Stimulated activated CD4-positive, alpha-beta T cell treated with anti-CD3 and anti-CD28 coated beads, Interleukin-2, amount 100 ng/mL, for 4 hours (primary cell): ENCODE results near the gene INO80D.
"Not testable (repeated sequence)": the region's sequence is repeated elsewhere in the genome, so short reads cannot be mapped to it uniquely, and the experiment has no call there.

Experiments
- DNase-seq: peaks from one replicate; pipeline ENCODE4 v3.0.0-alpha.2; 2020; ENCODE audit warnings: low read depth

Gene INO80D

DNA sequence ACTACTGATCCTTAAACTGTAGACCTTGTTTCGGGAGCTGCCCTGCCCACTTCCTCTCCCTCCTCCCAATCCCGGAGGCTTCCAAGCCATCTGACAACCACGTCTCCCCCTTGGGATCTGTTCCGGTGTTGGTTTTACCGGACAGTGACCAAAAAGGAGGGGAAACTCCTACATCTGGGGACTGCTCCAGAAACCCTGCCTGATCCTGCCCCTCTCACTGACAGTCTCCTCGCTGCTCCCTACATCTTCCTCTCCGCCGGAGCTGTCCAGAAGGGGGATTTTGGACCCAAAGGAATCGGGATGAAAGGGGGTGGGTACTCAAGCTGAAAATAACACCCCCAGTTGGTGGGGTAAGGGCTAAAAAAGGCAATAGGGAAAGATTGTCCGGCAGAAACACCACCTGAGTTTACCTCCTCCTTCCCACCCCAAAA, 1.5 kb downstream of the INO80D start:
- no peak for DNase-seq

DNA sequence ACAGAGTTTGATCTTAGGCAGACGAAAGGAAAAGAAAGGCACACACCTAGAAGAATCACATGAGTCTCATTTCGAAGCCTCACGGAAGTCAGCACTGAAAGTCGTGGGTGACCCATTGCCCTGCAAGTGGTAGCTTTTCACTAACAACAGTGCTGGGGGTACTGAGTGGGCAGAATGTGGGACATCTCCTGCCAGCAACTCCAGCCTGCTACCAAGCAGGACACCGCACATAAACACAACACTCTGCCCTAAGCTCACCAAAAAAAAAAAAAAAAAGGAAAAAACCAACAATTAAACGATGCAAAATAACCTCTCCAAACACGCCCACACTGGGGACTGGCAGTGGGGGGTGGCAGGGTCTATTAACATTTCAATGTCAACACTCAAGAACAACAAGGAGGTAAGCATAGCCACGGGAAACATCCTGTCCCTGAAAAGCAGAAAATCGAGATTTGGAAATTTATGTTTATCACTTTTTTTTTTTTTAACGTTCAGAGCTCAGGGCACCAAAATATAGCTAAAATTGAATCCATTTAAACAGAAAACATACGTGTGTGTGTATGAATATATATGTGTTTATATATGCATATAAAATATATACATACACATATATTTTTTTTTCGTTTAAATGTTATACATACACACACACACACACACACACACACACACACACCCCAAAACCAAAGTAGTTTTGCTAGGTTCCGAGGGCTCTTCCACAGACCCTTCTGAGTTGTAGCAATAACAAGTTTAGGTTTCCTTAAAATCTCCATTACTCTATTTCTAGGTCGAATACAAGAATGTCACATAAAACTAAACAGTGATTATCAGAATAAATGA, 2.2 kb downstream of the INO80D start:
- no peak for DNase-seq

DNA sequence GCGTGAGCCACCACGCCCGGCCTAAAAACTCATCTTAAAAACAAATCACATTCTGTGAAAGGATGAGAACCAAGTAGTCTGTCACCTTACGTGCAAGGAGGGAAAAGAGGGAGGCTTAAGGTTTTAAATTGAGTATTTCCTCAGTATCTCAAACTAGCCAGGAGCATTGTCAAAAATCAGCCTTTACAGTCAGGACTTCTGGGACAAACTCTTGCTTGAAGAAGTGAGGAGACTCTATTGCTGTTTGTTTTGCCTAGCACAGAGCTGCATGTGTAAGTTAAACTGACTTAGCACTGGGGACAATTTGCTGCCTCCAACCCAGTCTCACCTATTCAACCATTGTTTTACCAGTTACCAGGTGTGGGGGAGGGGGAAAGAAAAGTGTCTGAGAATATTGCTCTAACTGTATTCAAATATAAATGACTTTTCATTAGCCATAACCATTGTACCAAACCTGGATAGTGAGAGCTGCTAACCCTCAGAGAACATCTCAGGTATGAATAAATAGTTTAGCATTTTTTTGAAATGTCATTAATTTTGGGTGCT, 3.6 kb downstream of the INO80D start:
- DNase-seq: no peak

- no peak for DNase-seq
Observed at GRCh38 chr2:206080927-206081326, 5.0 kb downstream of the INO80D start.

GRCh38 chr2:206079699-206080465, 6.1 kb downstream of the INO80D start:
- DNase-seq: no peak

- DNase-seq: not testable (repeated sequence)
Observed at GRCh38 chr2:206077879-206078278, 8.1 kb downstream of the INO80D start.

DNA sequence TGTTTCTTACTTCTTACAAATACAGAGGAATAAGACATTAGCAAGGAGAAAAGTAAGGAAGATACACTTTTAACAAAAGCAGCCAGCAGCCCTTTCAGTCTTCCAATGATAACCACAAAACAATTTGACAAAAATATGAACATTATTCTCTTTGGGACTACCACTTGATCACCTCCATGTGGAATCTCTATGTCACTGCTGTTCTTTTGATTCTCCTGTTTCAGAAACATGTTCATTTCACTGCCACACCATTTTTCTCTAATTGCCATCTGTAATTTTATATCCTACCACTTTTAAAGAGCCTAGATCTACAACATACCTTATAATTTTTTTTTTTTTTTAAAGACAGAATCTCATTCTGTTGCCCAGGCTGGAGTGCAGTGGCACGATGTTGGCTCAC, 10.9 kb downstream of the INO80D start:
- no peak for DNase-seq

GRCh38 chr2:206071807-206072206, 14.2 kb downstream of the INO80D start:
- no peak for DNase-seq

- no peak for DNase-seq
Observed at GRCh38 chr2:206069417-206069816, 16.6 kb downstream of the INO80D start.

- no peak for DNase-seq
Observed at GRCh38 chr2:206068207-206068606, 17.8 kb downstream of the INO80D start.

GRCh38 chr2:206064077-206064476, 21.9 kb downstream of the INO80D start:
- DNase-seq: no peak

DNA sequence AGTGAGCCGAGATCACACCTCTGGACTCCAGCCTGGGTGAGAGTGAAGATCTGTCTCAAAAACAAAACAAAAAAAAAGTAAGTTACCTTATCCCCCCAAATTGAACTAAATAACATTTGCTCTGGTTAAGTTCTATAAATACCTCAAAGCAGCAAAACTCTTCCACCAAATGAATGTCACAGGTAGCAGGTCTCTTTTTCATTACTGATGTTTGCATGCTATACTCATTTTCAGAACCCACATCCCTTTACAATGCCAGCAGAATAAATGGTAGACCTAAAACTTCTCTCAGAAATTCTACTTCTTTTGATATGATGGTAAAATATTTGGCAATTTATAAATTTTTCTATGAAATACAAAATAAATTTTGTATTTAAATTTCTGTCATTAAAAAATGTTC, 22.3 kb downstream of the INO80D start:
- no peak for DNase-seq

DNA sequence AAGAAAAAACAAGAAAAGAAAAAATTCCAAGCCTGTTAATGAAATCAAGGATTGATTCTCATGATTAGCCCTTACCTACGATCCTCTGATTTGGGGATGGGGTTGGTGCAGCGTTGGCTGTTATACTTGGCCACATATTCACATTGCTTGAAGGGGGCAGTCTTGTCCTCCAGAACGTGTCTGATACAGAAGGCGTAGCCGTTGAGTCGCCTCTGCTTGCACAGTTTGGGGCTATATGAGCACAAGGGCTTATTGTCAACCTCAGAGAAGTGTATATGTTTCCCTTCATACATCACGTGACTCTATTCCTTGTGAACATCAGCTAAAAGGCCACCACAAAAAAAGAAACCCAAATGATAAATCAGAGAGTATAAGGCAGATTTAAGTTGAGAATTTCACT, 23.2 kb downstream of the INO80D start:
- DNase-seq: no peak

GRCh38 chr2:206056286-206056685, 29.7 kb downstream of the INO80D start:
- DNase-seq: no peak

- DNase-seq: no peak
Observed at GRCh38 chr2:206054952-206055351, 31.0 kb downstream of the INO80D start.

GRCh38 chr2:206051912-206052311, 34.1 kb downstream of the INO80D start:
- no peak for DNase-seq

DNA sequence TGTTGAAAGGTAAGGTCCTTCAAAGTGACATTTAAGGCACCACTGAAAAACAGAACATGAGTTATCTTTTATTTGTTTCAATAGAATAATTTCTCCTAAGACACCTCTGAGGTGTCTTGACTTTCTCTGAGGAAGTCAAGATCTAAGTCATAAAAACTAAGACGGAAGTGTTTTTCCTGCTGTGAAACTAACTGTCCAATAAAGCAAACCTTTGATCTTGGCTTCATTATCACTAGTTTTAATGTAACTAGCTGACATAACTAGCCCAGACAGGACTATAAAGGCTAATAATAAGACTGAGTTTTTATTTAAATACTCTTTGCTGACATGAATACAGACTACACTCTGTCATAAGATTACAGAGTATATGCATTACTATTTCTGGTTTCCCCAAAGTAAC, 36.6 kb downstream of the INO80D start:
- no peak for DNase-seq

- DNase-seq: no peak
Observed at GRCh38 chr2:206045251-206045650, 40.7 kb downstream of the INO80D start.

- no peak for DNase-seq
Observed at GRCh38 chr2:206040525-206040924, 45.4 kb downstream of the INO80D start.

DNA sequence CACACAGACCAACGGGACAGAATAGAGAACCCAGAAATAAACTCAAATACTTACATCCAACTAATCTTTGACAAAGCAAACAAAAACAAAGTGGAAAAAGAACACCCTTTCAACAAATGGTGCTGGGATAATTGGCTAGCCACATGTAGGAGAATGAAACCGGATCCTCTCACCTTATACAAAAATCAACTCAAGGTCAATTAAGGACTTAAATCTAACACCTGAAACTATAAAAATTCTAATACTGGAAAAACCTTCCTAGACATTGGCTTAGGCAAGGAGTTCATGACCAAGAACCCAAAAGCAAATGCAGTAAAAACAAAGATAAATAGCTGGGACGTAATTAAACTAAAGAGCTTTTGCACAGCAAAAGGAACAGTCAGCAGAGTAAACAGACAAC, 50.6 kb downstream of the INO80D start:
- DNase-seq: not testable (repeated sequence)

DNA sequence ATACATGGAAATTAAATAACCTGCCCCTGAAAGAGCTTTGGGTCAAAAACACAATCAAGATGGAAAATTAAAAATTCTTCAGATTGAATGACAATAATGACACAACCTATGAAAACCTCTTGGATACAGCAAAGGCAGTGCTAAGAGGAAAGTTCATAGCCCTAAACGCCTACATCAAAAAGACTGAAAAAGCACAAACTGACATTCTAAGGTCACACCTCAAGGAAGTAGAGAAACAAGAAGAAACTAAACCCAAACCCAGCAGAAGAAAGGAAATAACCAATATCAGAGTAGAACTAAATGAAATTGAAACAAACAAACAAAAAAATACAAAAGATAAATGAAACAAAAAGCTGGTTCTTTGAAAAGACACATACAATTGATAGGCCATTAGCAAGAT, 52.5 kb downstream of the INO80D start:
- DNase-seq: not testable (repeated sequence)

- no peak for DNase-seq
Observed at GRCh38 chr2:206031950-206032567, 53.9 kb downstream of the INO80D start.
